Measurements from ENCODE around the gene DGUOK. TPM values are rescaled to one million over a fixed set of nuclear protein-coding genes. Genes with fewer than 3 reads are reported as not detected.

The DGUOK gene
- total RNA-seq, 1 experiment from 2014 or later: 100 TPM

- CTCF ChIA-PET: no interaction called here
- Histone ChIP-seq H3K4me2 (ENCODE audit: low read length) (no peak overlapping the region), H3K9me3 (ENCODE audit: control insufficient read depth in 1 of 2, insufficient read depth in 1 of 2, low read depth in 1 of 2, low read length in 2 of 2) (no peaks in the 10 kb centered on the region), H3K79me2 (ENCODE audit: insufficient read depth, low read length) (peaks cover 85% of the 10 kb centered on the region), H3K27ac (ENCODE audit: low read depth, low read length) (no peak overlapping the region), H3K27me3 (ENCODE audit: insufficient read depth, low read length) (no peaks in the 10 kb centered on the region), H3K4me3 (replicated peaks in 1 of 2; ENCODE audit: low read depth in 1 of 2, low read length in 2 of 2) (no peak overlapping the region), H2AFZ (ENCODE audit: low read depth, low read length, poor library complexity, severe bottlenecking) (no peak overlapping the region), H3K9me2 (ENCODE audit: insufficient read depth) (no peaks in the 10 kb centered on the region), H3K4me1 (ENCODE audit: control insufficient read depth in 1 of 2, insufficient read depth in 2 of 2, low read length in 2 of 2) (no peaks in the 10 kb centered on the region), H4K20me1 (ENCODE audit: insufficient read depth) (0 out of 2 replicates have a peak, but pooled peaks cover 4% of the 10 kb centered on the region), H3K36me3 (ENCODE audit: control insufficient read depth in 1 of 2, insufficient read depth in 2 of 2, low read length in 2 of 2) (peaks cover 37 to 38% of the 10 kb centered on the region in 2 experiments), H3K9ac (ENCODE audit: low read length) (no peak overlapping the region)
- RAD21 ChIA-PET (ENCODE audit: low non-redundant PET in 1 of 2, low total read pairs in 2 of 2, uncharacterized antibody in 2 of 2, unreplicated experiment in 2 of 2): no interaction called here
- TF ChIP-seq YY1 (IDR thresholded peaks at IDR 0.05; ENCODE audit: extremely low read depth, insufficient replicate concordance, low read depth, low read length) (no peak), SP1 (IDR thresholded peaks at IDR 0.05; ENCODE audit: low read depth) (no peak), CTCF (IDR thresholded peaks at IDR 0.05 in 2 of 3, conservative IDR thresholded peaks at IDR 0.05 in 1 of 3; ENCODE audit: borderline replicate concordance in 1 of 3, insufficient read depth in 1 of 3, low read depth in 2 of 3, low read length in 2 of 3) (no peak), ZFX (IDR thresholded peaks at IDR 0.05) (no peak), TCF7L2 (IDR thresholded peaks at IDR 0.05; ENCODE audit: borderline replicate concordance, extremely low read depth, insufficient read depth, insufficient read length) (no peak), ELF1 (IDR thresholded peaks at IDR 0.05; ENCODE audit: borderline replicate concordance, low read depth) (no peak), JUND (IDR thresholded peaks at IDR 0.05) (no peak), ZBTB33 (IDR thresholded peaks at IDR 0.05; ENCODE audit: extremely low read depth, insufficient replicate concordance, low read length) (no peak), CEBPB (IDR thresholded peaks at IDR 0.05; ENCODE audit: low read depth) (no peak), POLR2A (IDR thresholded peaks at IDR 0.05; ENCODE audit: borderline replicate concordance, extremely low read depth, insufficient read depth, insufficient read length) (no peak), EZH2phosphoT487 (IDR thresholded peaks at IDR 0.05; ENCODE audit: borderline replicate concordance) (no peak), ZNF274 (IDR thresholded peaks at IDR 0.05; ENCODE audit: low read depth, low read length) (no peak), EGR1 (IDR thresholded peaks at IDR 0.05; ENCODE audit: low read depth) (no peak)
- ATAC-seq: no peak
- POLR2A ChIA-PET: no interaction called here
- DNase-seq (ENCODE audit: low read depth, low spot score): no peak
- intact Hi-C loops (cut with micrococcal nuclease): no loop called here
- no TSS peak for BruUV-seq (replicated peaks)
These were observed 19.5 kb downstream of the DGUOK start for GRCh38 chr2:73946215-73946614.

Data from HCT116 (cell line).